ENCODE results near the gene RALGPS1.
A peak's percentile ranks its signal among the peaks of the same experiment; 100 is the strongest.

GRCh38 chr9:126893079-126893478 is 21.5 kb upstream of the RALGPS1 start:
- TF ChIP-seq EZH2 (IDR thresholded peaks at IDR 0.05) (no peak), CTCF (IDR thresholded peaks at IDR 0.05) (peak; percentile 54)
